HEK293 (cell line): ENCODE results near the gene HDAC7.

ENCODE experiments used
- FEZF1 ChIP-seq: fragments of 450-650 bp; formaldehyde crosslinking; IDR thresholded peaks from 2 replicates; pipeline ENCODE4 v1.5.1; 2016; ENCODE audit warnings: missing biosample characterization, missing genetic modification characterization
- MYNN ChIP-seq: fragments of 450-650 bp; formaldehyde crosslinking; IDR thresholded peaks from 2 replicates; pipeline ENCODE4 v1.5.1; 2016; ENCODE audit warnings: missing biosample characterization, missing genetic modification characterization, borderline replicate concordance
- SCRT2 ChIP-seq: fragments of 450-650 bp; formaldehyde crosslinking; IDR thresholded peaks from 2 replicates; pipeline ENCODE4 v1.5.1; 2016; ENCODE audit warnings: missing biosample characterization, missing genetic modification characterization
- SETDB1 ChIP-seq: IDR thresholded peaks from one replicate; pipeline ENCODE4 v1.6.1; 2017; ENCODE audit warnings: mild to moderate bottlenecking, low read length, moderate library complexity, mixed read lengths; ENCODE audit not compliant: insufficient read length
- SP2 ChIP-seq: fragments of 450-650 bp; formaldehyde crosslinking; IDR thresholded peaks from 2 replicates; pipeline ENCODE4 v1.5.1; 2016; ENCODE audit warnings: missing biosample characterization, missing genetic modification characterization
- ZBTB20 ChIP-seq: fragments of 450-650 bp; formaldehyde crosslinking; IDR thresholded peaks from 2 replicates; pipeline ENCODE4 v1.5.1; 2016; ENCODE audit warnings: missing biosample characterization, missing genetic modification characterization
- ZBTB48 ChIP-seq: fragments of 450-650 bp; formaldehyde crosslinking; IDR thresholded peaks from 2 replicates; pipeline ENCODE4 v1.5.1; 2016; ENCODE audit warnings: missing biosample characterization, missing genetic modification characterization
- ZFP3 ChIP-seq: fragments of 450-650 bp; formaldehyde crosslinking; IDR thresholded peaks from 2 replicates; pipeline ENCODE4 v1.5.1; 2016; ENCODE audit warnings: low read depth, missing biosample characterization, missing genetic modification characterization
- ZIC2 ChIP-seq: fragments of 450-650 bp; formaldehyde crosslinking; IDR thresholded peaks from 2 replicates; pipeline ENCODE4 v1.5.1; 2016; ENCODE audit warnings: missing biosample characterization, missing genetic modification characterization
- ZNF169 ChIP-seq: fragments of 450-650 bp; formaldehyde crosslinking; IDR thresholded peaks from 2 replicates; pipeline ENCODE4 v1.5.1; 2016; ENCODE audit warnings: missing biosample characterization, missing genetic modification characterization
- ZNF175 ChIP-seq: fragments of 450-650 bp; formaldehyde crosslinking; IDR thresholded peaks from 2 replicates; pipeline ENCODE4 v1.5.1; 2016; ENCODE audit warnings: missing biosample characterization, missing genetic modification characterization
- ZNF19 ChIP-seq: fragments of 450-650 bp; formaldehyde crosslinking; IDR thresholded peaks from 2 replicates; pipeline ENCODE4; 2016; ENCODE audit warnings: missing biosample characterization, missing genetic modification characterization, low read depth
- ZNF223 ChIP-seq: fragments of 450-650 bp; formaldehyde crosslinking; IDR thresholded peaks from 2 replicates; pipeline ENCODE4 v1.5.1; 2016; ENCODE audit warnings: missing biosample characterization, missing genetic modification characterization
- ZNF37A ChIP-seq: fragments of 450-650 bp; IDR thresholded peaks from 2 replicates; pipeline ENCODE4 v1.5.1; 2018; ENCODE audit warnings: missing biosample characterization, missing genetic modification characterization
- ZNF394 ChIP-seq: fragments of 450-650 bp; formaldehyde crosslinking; IDR thresholded peaks from 2 replicates; pipeline ENCODE4 v1.5.1; 2016; ENCODE audit warnings: missing biosample characterization, missing genetic modification characterization, mild to moderate bottlenecking, moderate library complexity, borderline replicate concordance
- ZNF473 ChIP-seq: fragments of 450-650 bp; formaldehyde crosslinking; IDR thresholded peaks from 2 replicates; pipeline ENCODE4 v1.5.1; 2017; ENCODE audit warnings: missing biosample characterization, missing genetic modification characterization
- ZNF670 ChIP-seq: fragments of 450-650 bp; formaldehyde crosslinking; IDR thresholded peaks from 2 replicates; pipeline ENCODE4 v1.5.1; 2016; ENCODE audit warnings: missing biosample characterization, missing genetic modification characterization, low read depth
- ZNF791 ChIP-seq: fragments of 450-650 bp; formaldehyde crosslinking; IDR thresholded peaks from 2 replicates; pipeline ENCODE4 v1.5.1; 2016; ENCODE audit warnings: missing biosample characterization, missing genetic modification characterization
- ZNF792 ChIP-seq: fragments of 450-650 bp; formaldehyde crosslinking; IDR thresholded peaks from 2 replicates; pipeline ENCODE4 v1.5.1; 2016; ENCODE audit warnings: missing biosample characterization, missing genetic modification characterization
- ZNF830 ChIP-seq: fragments of 450-650 bp; IDR thresholded peaks from 2 replicates; pipeline ENCODE4 v1.5.0; 2018; ENCODE audit warnings: missing biosample characterization, missing genetic modification characterization, low read depth, mild to moderate bottlenecking, moderate library complexity
- ZSCAN23 ChIP-seq: fragments of 450-650 bp; formaldehyde crosslinking; IDR thresholded peaks from 2 replicates; pipeline ENCODE4 v1.5.1; 2016; ENCODE audit warnings: missing biosample characterization, missing genetic modification characterization
- ZSCAN30 ChIP-seq: fragments of 450-650 bp; IDR thresholded peaks from 2 replicates; pipeline ENCODE4 v1.5.1; 2018; ENCODE audit warnings: missing biosample characterization, mild to moderate bottlenecking, missing genetic modification characterization, moderate library complexity
- TF ChIP-seq, protein P1 (sequence below): fragments of 450-650 bp; IDR thresholded peaks from 2 replicates; pipeline ENCODE4 v1.5.1; 2018; ENCODE audit warnings: missing biosample characterization, missing genetic modification characterization
- TF ChIP-seq, protein P2 (sequence below): fragments of 450-650 bp; formaldehyde crosslinking; IDR thresholded peaks from 2 replicates; pipeline ENCODE4 v1.5.1; 2017; ENCODE audit warnings: missing biosample characterization, missing genetic modification characterization
- TF ChIP-seq, protein P3 (sequence below): fragments of 450-650 bp; formaldehyde crosslinking; IDR thresholded peaks from 2 replicates; pipeline ENCODE4; 2016; ENCODE audit warnings: missing biosample characterization, missing genetic modification characterization
- TF ChIP-seq, protein P4 (sequence below): fragments of 450-650 bp; formaldehyde crosslinking; IDR thresholded peaks from 2 replicates; pipeline ENCODE4 v1.5.1; 2016; ENCODE audit warnings: missing biosample characterization, missing genetic modification characterization, borderline replicate concordance
- TF ChIP-seq, protein P5 (sequence below): fragments of 450-650 bp; formaldehyde crosslinking; IDR thresholded peaks from 2 replicates; pipeline ENCODE4 v1.5.1; 2016; ENCODE audit warnings: missing biosample characterization, missing genetic modification characterization
- TF ChIP-seq, protein P6 (sequence below): fragments of 450-650 bp; formaldehyde crosslinking; IDR thresholded peaks from 2 replicates; pipeline ENCODE4 v1.5.1; 2016; ENCODE audit warnings: missing biosample characterization, missing genetic modification characterization

HDAC7 gene

DNA sequence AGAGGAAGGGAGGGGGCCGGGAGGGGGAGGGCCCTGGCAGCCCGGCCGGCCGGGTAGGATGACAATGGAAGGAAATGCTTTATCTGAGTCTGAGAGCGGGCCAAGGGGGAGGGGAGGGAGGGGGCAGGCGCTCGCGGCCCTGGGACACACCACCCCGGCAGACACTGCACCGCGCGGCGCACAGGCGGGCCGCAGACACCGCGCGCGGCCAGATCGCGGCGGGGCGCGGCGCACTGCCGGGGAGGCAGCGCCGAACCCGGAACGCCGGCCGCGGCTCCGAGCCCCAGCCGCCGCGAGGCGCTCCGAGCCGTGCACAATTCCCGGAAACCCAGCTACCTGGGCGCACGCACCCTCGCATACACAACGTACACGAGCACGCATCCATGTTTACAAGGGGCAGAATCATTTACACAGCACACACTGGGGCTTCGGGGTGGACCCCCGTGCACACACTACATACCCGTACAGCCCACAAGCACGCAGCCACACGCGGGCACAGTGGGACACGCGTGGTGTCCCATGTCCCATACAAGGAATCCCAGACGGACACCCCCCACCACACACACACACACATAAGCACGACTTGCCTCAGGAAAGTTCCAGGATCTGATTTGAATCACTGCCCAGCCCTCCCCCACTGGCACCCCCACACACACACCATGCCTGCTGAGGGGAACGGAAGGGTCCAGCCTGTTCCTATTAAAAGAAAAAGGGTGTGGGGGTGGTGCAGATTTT is at the start of gene HDAC7 (continued):
- TF ChIP-seq, protein P1, sequence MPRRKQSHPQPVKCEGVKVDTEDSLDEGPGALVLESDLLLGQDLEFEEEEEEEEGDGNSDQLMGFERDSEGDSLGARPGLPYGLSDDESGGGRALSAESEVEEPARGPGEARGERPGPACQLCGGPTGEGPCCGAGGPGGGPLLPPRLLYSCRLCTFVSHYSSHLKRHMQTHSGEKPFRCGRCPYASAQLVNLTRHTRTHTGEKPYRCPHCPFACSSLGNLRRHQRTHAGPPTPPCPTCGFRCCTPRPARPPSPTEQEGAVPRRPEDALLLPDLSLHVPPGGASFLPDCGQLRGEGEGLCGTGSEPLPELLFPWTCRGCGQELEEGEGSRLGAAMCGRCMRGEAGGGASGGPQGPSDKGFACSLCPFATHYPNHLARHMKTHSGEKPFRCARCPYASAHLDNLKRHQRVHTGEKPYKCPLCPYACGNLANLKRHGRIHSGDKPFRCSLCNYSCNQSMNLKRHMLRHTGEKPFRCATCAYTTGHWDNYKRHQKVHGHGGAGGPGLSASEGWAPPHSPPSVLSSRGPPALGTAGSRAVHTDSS (tag by site-specific recombination), result no peak
- TF ChIP-seq ZNF791 (no peak), ZNF670 (tag by site-specific recombination) (no peak), ZBTB48 (peak; percentile 61; the same call in 1 of the 2 replicates), ZNF223 (peak; percentile 11; the same call in 1 of the 2 replicates), SCRT2 (no peak), ZNF37A (tag by site-specific recombination) (no peak), ZBTB20 (peak; percentile 87; the same call in 1 of the 2 replicates), ZNF169 (no peak), SETDB1 (no peak), ZFP3 (tag by site-specific recombination) (no peak), SP2 (peak; percentile 36), ZNF830 (tag by site-specific recombination) (no peak), ZNF175 (tag by site-specific recombination) (no peak), ZSCAN30 (no peak), ZSCAN23 (tag by site-specific recombination) (no peak), ZNF19 (tag by site-specific recombination) (no peak), MYNN (no peak), ZNF394 (0 out of 2 replicates have a peak, but pooled peaks have one; percentile 16), ZIC2 (tag by site-specific recombination) (0 out of 2 replicates have a peak, but pooled peaks have one; percentile 27), FEZF1 (no peak), ZNF792 (tag by site-specific recombination) (no peak), ZNF473 (tag by site-specific recombination) (no peak)
- TF ChIP-seq, protein P2, sequence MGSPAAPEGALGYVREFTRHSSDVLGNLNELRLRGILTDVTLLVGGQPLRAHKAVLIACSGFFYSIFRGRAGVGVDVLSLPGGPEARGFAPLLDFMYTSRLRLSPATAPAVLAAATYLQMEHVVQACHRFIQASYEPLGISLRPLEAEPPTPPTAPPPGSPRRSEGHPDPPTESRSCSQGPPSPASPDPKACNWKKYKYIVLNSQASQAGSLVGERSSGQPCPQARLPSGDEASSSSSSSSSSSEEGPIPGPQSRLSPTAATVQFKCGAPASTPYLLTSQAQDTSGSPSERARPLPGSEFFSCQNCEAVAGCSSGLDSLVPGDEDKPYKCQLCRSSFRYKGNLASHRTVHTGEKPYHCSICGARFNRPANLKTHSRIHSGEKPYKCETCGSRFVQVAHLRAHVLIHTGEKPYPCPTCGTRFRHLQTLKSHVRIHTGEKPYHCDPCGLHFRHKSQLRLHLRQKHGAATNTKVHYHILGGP (tag by site-specific recombination), result no peak
- TF ChIP-seq, protein P3, sequence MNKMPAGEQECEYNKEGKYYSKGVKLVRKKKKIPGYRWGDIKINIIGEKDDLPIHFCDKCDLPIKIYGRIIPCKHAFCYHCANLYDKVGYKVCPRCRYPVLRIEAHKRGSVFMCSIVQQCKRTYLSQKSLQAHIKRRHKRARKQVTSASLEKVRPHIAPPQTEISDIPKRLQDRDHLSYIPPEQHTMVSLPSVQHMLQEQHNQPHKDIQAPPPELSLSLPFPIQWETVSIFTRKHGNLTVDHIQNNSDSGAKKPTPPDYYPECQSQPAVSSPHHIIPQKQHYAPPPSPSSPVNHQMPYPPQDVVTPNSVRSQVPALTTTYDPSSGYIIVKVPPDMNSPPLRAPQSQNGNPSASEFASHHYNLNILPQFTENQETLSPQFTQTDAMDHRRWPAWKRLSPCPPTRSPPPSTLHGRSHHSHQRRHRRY (tag by site-specific recombination), result no peak
- TF ChIP-seq, protein P4, sequence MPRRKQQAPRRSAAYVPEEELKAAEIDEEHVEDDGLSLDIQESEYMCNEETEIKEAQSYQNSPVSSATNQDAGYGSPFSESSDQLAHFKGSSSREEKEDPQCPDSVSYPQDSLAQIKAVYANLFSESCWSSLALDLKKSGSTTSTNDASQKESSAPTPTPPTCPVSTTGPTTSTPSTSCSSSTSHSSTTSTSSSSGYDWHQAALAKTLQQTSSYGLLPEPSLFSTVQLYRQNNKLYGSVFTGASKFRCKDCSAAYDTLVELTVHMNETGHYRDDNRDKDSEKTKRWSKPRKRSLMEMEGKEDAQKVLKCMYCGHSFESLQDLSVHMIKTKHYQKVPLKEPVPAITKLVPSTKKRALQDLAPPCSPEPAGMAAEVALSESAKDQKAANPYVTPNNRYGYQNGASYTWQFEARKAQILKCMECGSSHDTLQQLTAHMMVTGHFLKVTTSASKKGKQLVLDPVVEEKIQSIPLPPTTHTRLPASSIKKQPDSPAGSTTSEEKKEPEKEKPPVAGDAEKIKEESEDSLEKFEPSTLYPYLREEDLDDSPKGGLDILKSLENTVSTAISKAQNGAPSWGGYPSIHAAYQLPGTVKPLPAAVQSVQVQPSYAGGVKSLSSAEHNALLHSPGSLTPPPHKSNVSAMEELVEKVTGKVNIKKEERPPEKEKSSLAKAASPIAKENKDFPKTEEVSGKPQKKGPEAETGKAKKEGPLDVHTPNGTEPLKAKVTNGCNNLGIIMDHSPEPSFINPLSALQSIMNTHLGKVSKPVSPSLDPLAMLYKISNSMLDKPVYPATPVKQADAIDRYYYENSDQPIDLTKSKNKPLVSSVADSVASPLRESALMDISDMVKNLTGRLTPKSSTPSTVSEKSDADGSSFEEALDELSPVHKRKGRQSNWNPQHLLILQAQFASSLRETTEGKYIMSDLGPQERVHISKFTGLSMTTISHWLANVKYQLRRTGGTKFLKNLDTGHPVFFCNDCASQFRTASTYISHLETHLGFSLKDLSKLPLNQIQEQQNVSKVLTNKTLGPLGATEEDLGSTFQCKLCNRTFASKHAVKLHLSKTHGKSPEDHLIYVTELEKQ, result no peak
- TF ChIP-seq, protein P5, sequence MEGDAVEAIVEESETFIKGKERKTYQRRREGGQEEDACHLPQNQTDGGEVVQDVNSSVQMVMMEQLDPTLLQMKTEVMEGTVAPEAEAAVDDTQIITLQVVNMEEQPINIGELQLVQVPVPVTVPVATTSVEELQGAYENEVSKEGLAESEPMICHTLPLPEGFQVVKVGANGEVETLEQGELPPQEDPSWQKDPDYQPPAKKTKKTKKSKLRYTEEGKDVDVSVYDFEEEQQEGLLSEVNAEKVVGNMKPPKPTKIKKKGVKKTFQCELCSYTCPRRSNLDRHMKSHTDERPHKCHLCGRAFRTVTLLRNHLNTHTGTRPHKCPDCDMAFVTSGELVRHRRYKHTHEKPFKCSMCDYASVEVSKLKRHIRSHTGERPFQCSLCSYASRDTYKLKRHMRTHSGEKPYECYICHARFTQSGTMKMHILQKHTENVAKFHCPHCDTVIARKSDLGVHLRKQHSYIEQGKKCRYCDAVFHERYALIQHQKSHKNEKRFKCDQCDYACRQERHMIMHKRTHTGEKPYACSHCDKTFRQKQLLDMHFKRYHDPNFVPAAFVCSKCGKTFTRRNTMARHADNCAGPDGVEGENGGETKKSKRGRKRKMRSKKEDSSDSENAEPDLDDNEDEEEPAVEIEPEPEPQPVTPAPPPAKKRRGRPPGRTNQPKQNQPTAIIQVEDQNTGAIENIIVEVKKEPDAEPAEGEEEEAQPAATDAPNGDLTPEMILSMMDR, result no peak; the same call in 1 of the 2 replicates
- TF ChIP-seq, protein P6, sequence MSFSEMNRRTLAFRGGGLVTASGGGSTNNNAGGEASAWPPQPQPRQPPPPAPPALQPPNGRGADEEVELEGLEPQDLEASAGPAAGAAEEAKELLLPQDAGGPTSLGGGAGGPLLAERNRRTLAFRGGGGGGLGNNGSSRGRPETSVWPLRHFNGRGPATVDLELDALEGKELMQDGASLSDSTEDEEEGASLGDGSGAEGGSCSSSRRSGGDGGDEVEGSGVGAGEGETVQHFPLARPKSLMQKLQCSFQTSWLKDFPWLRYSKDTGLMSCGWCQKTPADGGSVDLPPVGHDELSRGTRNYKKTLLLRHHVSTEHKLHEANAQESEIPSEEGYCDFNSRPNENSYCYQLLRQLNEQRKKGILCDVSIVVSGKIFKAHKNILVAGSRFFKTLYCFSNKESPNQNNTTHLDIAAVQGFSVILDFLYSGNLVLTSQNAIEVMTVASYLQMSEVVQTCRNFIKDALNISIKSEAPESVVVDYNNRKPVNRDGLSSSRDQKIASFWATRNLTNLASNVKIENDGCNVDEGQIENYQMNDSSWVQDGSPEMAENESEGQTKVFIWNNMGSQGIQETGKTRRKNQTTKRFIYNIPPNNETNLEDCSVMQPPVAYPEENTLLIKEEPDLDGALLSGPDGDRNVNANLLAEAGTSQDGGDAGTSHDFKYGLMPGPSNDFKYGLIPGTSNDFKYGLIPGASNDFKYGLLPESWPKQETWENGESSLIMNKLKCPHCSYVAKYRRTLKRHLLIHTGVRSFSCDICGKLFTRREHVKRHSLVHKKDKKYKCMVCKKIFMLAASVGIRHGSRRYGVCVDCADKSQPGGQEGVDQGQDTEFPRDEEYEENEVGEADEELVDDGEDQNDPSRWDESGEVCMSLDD (tag by site-specific recombination), result peak; percentile 63
